Neural progenitor cell (in vitro differentiated cells): ENCODE measurements around the gene MYL12B. TPM values are rescaled to one million over a fixed set of nuclear protein-coding genes. Genes with fewer than 3 reads are reported as not detected.

Source experiments
- DNase-seq: peaks from one replicate; pipeline ENCODE4 v3.0.0-alpha.2; 2016; ENCODE audit warnings: low spot score
- H2AFZ ChIP-seq: fragments of 200-600 bp; sonication (generic); replicated peaks from 2 replicates; pipeline ENCODE4 v1.6.1; 2016; ENCODE audit warnings: antibody characterized with exemption
- H3F3A ChIP-seq: fragments of 200-600 bp; sonication (generic); 2 replicates; pipeline ENCODE4 v1.6.1; 2016; ENCODE audit warnings: antibody characterized with exemption, low read depth
- H3K27ac ChIP-seq: fragments of 200-600 bp; sonication (generic); 2 replicates; pipeline ENCODE4 v1.5.1; 2016; ENCODE audit warnings: mild to moderate bottlenecking
- H3K27me3 ChIP-seq: fragments of 200-600 bp; sonication (generic); 2 replicates; pipeline ENCODE4 v1.6.1; 2016; ENCODE audit warnings: mild to moderate bottlenecking, moderate library complexity
- H3K36me3 ChIP-seq: fragments of 200-600 bp; sonication (generic); 2 replicates; pipeline ENCODE4 v1.5.1; 2016
- H3K4me1 ChIP-seq: fragments of 200-600 bp; sonication (generic); 2 replicates; pipeline ENCODE4 v1.6.1; 2016; ENCODE audit warnings: mixed run types
- H3K4me2 ChIP-seq: fragments of 200-600 bp; sonication (generic); 2 replicates; pipeline ENCODE4 v1.6.1; 2016
- H3K4me3 ChIP-seq: fragments of 200-600 bp; sonication (generic); 2 replicates; pipeline ENCODE4 v1.5.1; 2016
- H3K79me2 ChIP-seq: fragments of 200-600 bp; sonication (generic); 2 replicates; pipeline ENCODE4 v1.6.1; 2016; ENCODE audit warnings: low read depth
- H3K9ac ChIP-seq: fragments of 200-600 bp; sonication (generic); 2 replicates; pipeline ENCODE4 v1.6.1; 2016
- H3K9me3 ChIP-seq: fragments of 200-600 bp; sonication (generic); 2 replicates; pipeline ENCODE4 v1.5.1; 2016; ENCODE audit warnings: low read depth
- H4K20me1 ChIP-seq: fragments of 200-600 bp; sonication (generic); 2 replicates; pipeline ENCODE4 v1.6.1; 2016; ENCODE audit warnings: low read depth
- H3K27ac Mint-ChIP-seq: 3 replicates; pipeline ENCODE4 v1.8.0; 2021; ENCODE audit warnings: mixed read lengths
- H3K27me3 Mint-ChIP-seq: 2 replicates; pipeline ENCODE4 v1.8.0; 2022; ENCODE audit warnings: low read depth, mild to moderate bottlenecking, inconsistent platforms, moderate library complexity, mixed read lengths; ENCODE audit not compliant: insufficient read depth
- H3K36me3 Mint-ChIP-seq: 3 replicates; pipeline ENCODE4 v1.8.0; 2021; ENCODE audit warnings: mixed read lengths
- H3K4me1 Mint-ChIP-seq: 3 replicates; pipeline ENCODE4 v1.8.0; 2021; ENCODE audit warnings: mixed read lengths
- H3K4me3 Mint-ChIP-seq: 3 replicates; pipeline ENCODE4 v1.8.0; 2021; ENCODE audit warnings: mild to moderate bottlenecking, moderate library complexity, mixed read lengths
- H3K9me3 Mint-ChIP-seq: 3 replicates; pipeline ENCODE4 v1.8.0; 2020; ENCODE audit warnings: mixed read lengths
- CTCF ChIP-seq: fragments of 200-600 bp; sonication (generic); IDR thresholded peaks from 2 replicates; pipeline ENCODE4 v1.5.1; 2017; ENCODE audit warnings: antibody characterized with exemption, mild to moderate bottlenecking
- EZH2 ChIP-seq: fragments of 200-600 bp; sonication (generic); IDR thresholded peaks from 2 replicates; pipeline ENCODE4 v1.6.1; 2017; ENCODE audit warnings: antibody characterized with exemption, mild to moderate bottlenecking, moderate library complexity
- EZH2phosphoT487 ChIP-seq: fragments of 200-600 bp; sonication (generic); IDR thresholded peaks from 2 replicates; pipeline ENCODE4 v1.6.1; 2017; ENCODE audit warnings: antibody characterized with exemption
- total RNA-seq: library from RNA; depleted of rRNA; stranded (reverse); fragments of >200 nt; gene quantifications from 2 replicates; pipeline ENCODE4 v1.2.3, GENCODE V29; 2015; ENCODE audit warnings: low replicate concordance

Gene MYL12B
- total RNA-seq, 1 donor from 2014 or later = 152 TPM

- no peak for DNase-seq
- TF ChIP-seq CTCF (no peak), EZH2phosphoT487 (no peak), EZH2 (no peak)
- H3K27ac Mint-ChIP-seq = no peak overlapping the region
- Histone ChIP-seq H2AFZ (no peak overlapping the region), H3K9ac (no peak overlapping the region), H3F3A (no peaks in the 10 kb centered on the region), H3K27ac (no peak overlapping the region), H3K36me3 (no peaks in the 10 kb centered on the region), H3K79me2 (no peaks in the 10 kb centered on the region), H3K4me2 (no peak overlapping the region), H4K20me1 (no peaks in the 10 kb centered on the region), H3K4me3 (no peak overlapping the region), H3K9me3 (no peaks in the 10 kb centered on the region), H3K4me1 (no peaks in the 10 kb centered on the region), H3K27me3 (no peaks in the 10 kb centered on the region)
- H3K36me3 Mint-ChIP-seq = peaks cover 2% of the 10 kb centered on the region
- peaks cover 8% of the 10 kb centered on the region for H3K9me3 Mint-ChIP-seq
- peaks cover 3% of the 10 kb centered on the region for H3K4me1 Mint-ChIP-seq
- H3K4me3 Mint-ChIP-seq = no peak overlapping the region
- H3K27me3 Mint-ChIP-seq = no peaks in the 10 kb centered on the region
Measured at GRCh38 chr18:3233433-3234168, 28.3 kb upstream of the MYL12B start.

- no peaks in the 10 kb centered on the region for H3K27me3 Mint-ChIP-seq
- no peaks in the 10 kb centered on the region for H4K20me1 ChIP-seq
- H3K4me3 Mint-ChIP-seq = no peak overlapping the region
- H3K9ac ChIP-seq = no peak overlapping the region
- peaks cover 2% of the 10 kb centered on the region for H3K36me3 Mint-ChIP-seq
- no peaks in the 10 kb centered on the region for H3K36me3 ChIP-seq
- TF ChIP-seq EZH2phosphoT487 (no peak), EZH2 (no peak), CTCF (no peak)
- H3K4me1 Mint-ChIP-seq = peaks cover 3% of the 10 kb centered on the region
- H3K79me2 ChIP-seq = no peaks in the 10 kb centered on the region
- peaks cover 8% of the 10 kb centered on the region for H3K9me3 Mint-ChIP-seq
- no peak overlapping the region for H3K27ac ChIP-seq
- no peak overlapping the region for H2AFZ ChIP-seq
- no peak overlapping the region for H3K4me3 ChIP-seq
- H3F3A ChIP-seq = no peaks in the 10 kb centered on the region
- H3K9me3 ChIP-seq = no peaks in the 10 kb centered on the region
- no peak overlapping the region for H3K4me2 ChIP-seq
- no peak for DNase-seq
- H3K27ac Mint-ChIP-seq = no peak overlapping the region
- no peaks in the 10 kb centered on the region for H3K27me3 ChIP-seq
- H3K4me1 ChIP-seq = no peaks in the 10 kb centered on the region
Measured at GRCh38 chr18:3234457-3234856, 27.5 kb upstream of the MYL12B start.

- H3K4me1 ChIP-seq = no peaks in the 10 kb centered on the region
- H4K20me1 ChIP-seq = no peaks in the 10 kb centered on the region
- Mint-ChIP-seq H3K9me3 (peaks cover 13% of the 10 kb centered on the region), H3K27me3 (no peaks in the 10 kb centered on the region), H3K27ac (no peak overlapping the region), H3K4me3 (no peak overlapping the region), H3K36me3 (peaks cover 7% of the 10 kb centered on the region), H3K4me1 (peaks cover 3% of the 10 kb centered on the region)
- TF ChIP-seq EZH2 = no peak
- TF ChIP-seq EZH2phosphoT487 = no peak
- TF ChIP-seq CTCF = no peak
- H3K79me2 ChIP-seq = no peaks in the 10 kb centered on the region
- no peaks in the 10 kb centered on the region for H3F3A ChIP-seq
- no peak overlapping the region for H3K9ac ChIP-seq
- H3K4me2 ChIP-seq = no peak overlapping the region
- DNase-seq = no peak
- H2AFZ ChIP-seq = no peak overlapping the region
- H3K4me3 ChIP-seq = no peak overlapping the region
- H3K27ac ChIP-seq = no peak overlapping the region
- no peaks in the 10 kb centered on the region for H3K27me3 ChIP-seq
- no peaks in the 10 kb centered on the region for H3K36me3 ChIP-seq
- no peaks in the 10 kb centered on the region for H3K9me3 ChIP-seq
Measured at GRCh38 chr18:3235846-3236245, 26.1 kb upstream of the MYL12B start.
